Esophagus squamous epithelium (tissue), 4 donors: ENCODE data around the gene CGB3.
"Not testable (repeated sequence)": the region's sequence is repeated elsewhere in the genome, so short reads cannot be mapped to it uniquely, and the experiment has no call there.

Source experiments
- POLR2A ChIP-seq, 4 donors: fragments of 450-650 bp; IDR thresholded peaks; one replicate each; pipeline ENCODE4 v1.6.1; 2017; ENCODE audit warnings: antibody characterized with exemption in 4 of 4, mild to moderate bottlenecking in 4 of 4, moderate library complexity in 3 of 4
- TF ChIP-seq, protein P1 (sequence below), 6 experiments: fragments of 450-650 bp in 4 of 6; fragments of 200-600 bp in 2 of 6; sonication (generic) in 2 of 6; IDR thresholded peaks; one replicate each; pipeline ENCODE4 v1.5.1; 2016 to 2019; ENCODE audit warnings: antibody characterized with exemption in 6 of 6, mild to moderate bottlenecking in 4 of 6, moderate library complexity in 4 of 6

DNA sequence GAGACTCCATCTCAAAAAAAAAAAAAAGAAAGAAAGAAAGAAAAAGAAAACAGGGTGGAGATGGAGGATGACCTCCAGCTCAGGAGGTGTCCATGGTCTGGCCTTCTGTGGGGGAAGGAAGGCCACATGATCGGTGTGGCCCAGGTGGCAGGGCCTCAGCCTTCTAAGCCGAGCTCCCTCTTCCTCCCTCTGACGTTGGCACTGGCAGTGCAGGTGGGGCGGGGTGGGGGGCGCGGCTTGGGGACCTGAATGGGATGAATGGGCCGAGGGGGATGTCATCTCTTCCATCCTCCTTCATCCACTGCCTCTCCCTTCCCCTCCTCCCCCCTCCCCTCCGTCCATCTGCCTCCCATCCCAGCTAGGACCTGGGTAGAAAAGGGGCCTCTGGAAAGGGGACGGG, 15.6 kb upstream of the CGB3 start:
- TF ChIP-seq POLR2A (IDR thresholded peaks at IDR 0.05), result not testable (repeated sequence)
- TF ChIP-seq, protein P1, sequence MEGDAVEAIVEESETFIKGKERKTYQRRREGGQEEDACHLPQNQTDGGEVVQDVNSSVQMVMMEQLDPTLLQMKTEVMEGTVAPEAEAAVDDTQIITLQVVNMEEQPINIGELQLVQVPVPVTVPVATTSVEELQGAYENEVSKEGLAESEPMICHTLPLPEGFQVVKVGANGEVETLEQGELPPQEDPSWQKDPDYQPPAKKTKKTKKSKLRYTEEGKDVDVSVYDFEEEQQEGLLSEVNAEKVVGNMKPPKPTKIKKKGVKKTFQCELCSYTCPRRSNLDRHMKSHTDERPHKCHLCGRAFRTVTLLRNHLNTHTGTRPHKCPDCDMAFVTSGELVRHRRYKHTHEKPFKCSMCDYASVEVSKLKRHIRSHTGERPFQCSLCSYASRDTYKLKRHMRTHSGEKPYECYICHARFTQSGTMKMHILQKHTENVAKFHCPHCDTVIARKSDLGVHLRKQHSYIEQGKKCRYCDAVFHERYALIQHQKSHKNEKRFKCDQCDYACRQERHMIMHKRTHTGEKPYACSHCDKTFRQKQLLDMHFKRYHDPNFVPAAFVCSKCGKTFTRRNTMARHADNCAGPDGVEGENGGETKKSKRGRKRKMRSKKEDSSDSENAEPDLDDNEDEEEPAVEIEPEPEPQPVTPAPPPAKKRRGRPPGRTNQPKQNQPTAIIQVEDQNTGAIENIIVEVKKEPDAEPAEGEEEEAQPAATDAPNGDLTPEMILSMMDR (IDR thresholded peaks at IDR 0.05), result not testable (repeated sequence)
